Liver (tissue), 9 donors: ENCODE measurements around the gene PITPNC1. TPM values are rescaled to one million over a fixed set of nuclear protein-coding genes. Genes with fewer than 3 reads are reported as not detected.

Source experiments
- DNase-seq: peaks from one replicate; pipeline ENCODE4 v3.0.0-alpha.2; 2017; ENCODE audit warnings: low spot score
- H3K27ac ChIP-seq, 2 donors: one replicate each; pipeline ENCODE4 v1.7.0; 2013; ENCODE audit warnings: inconsistent platforms in 2 of 2, low read length in 2 of 2, control low read depth in 1 of 2, low read depth in 1 of 2, mild to moderate bottlenecking in 1 of 2
- H3K27me3 ChIP-seq, 4 donors: one replicate each; pipeline versions ENCODE4 v1.6.1 to v1.7.0; 2013; ENCODE audit warnings: low read length in 3 of 4, inconsistent platforms in 1 of 4, mild to moderate bottlenecking in 1 of 4, moderate library complexity in 1 of 4; ENCODE audit not compliant: control insufficient read depth in 4 of 4, insufficient read depth in 4 of 4
- H3K36me3 ChIP-seq, 4 donors: one replicate each; pipeline versions ENCODE4 v1.6.1 to v1.7.0; 2013; ENCODE audit warnings: low read length in 3 of 4, mild to moderate bottlenecking in 3 of 4, low read depth in 1 of 4, moderate library complexity in 1 of 4; ENCODE audit not compliant: control insufficient read depth in 4 of 4, insufficient read depth in 3 of 4
- H3K4me1 ChIP-seq, 4 donors: one replicate each; pipeline versions ENCODE4 v1.6.1 to v1.7.0; 2013; ENCODE audit warnings: low read length in 3 of 4, mild to moderate bottlenecking in 3 of 4, moderate library complexity in 1 of 4; ENCODE audit not compliant: control insufficient read depth in 4 of 4, insufficient read depth in 4 of 4
- H3K4me3 ChIP-seq, 3 donors: one replicate each; pipeline versions ENCODE4 v1.6.1 to v1.7.0; 2013; ENCODE audit warnings: low read length in 3 of 3, control low read depth in 1 of 3, low read depth in 1 of 3, mild to moderate bottlenecking in 1 of 3
- H3K9ac ChIP-seq, 2 donors: one replicate each; pipeline ENCODE4 v1.7.0; 2013; ENCODE audit warnings: low read length in 2 of 2, mild to moderate bottlenecking in 2 of 2, moderate library complexity in 2 of 2, control low read depth in 1 of 2, low read depth in 1 of 2
- H3K9me3 ChIP-seq, 4 donors: one replicate each; pipeline versions ENCODE4 v1.6.1 to v1.7.0; 2013; ENCODE audit warnings: low read length in 3 of 4; ENCODE audit not compliant: control insufficient read depth in 4 of 4
- ATF3 ChIP-seq: IDR thresholded peaks from 2 replicates; pipeline ENCODE4 v1.6.1; 2016; ENCODE audit warnings: antibody characterized with exemption
- EGR1 ChIP-seq, 2 donors: IDR thresholded peaks; 2 replicates each; pipeline ENCODE4 v1.6.1; 2016 to 2018; ENCODE audit warnings: antibody characterized with exemption in 2 of 2, low read depth in 2 of 2
- FOXA1 ChIP-seq: IDR thresholded peaks from 2 replicates; pipeline ENCODE4 v1.6.1; 2016; ENCODE audit warnings: antibody characterized with exemption
- FOXA2 ChIP-seq: IDR thresholded peaks from 2 replicates; pipeline ENCODE4 v1.6.1; 2016; ENCODE audit warnings: antibody characterized with exemption
- GABPA ChIP-seq, 2 donors: IDR thresholded peaks in 1 of 2; conservative IDR thresholded peaks in 1 of 2; 2 replicates each; pipeline ENCODE4 v1.6.1; 2016; ENCODE audit warnings: antibody characterized with exemption in 2 of 2, mild to moderate bottlenecking in 1 of 2, moderate library complexity in 1 of 2
- HNF4A ChIP-seq, 2 donors: conservative IDR thresholded peaks; 2 replicates each; pipeline ENCODE4 v1.6.1; 2016; ENCODE audit warnings: antibody characterized with exemption in 2 of 2, mild to moderate bottlenecking in 2 of 2
- HNF4G ChIP-seq: IDR thresholded peaks from 2 replicates; pipeline ENCODE4 v1.6.1; 2016; ENCODE audit warnings: antibody characterized with exemption
- JUND ChIP-seq, 2 donors: IDR thresholded peaks; 2 replicates each; pipeline ENCODE4 v1.6.1; 2016; ENCODE audit warnings: antibody characterized with exemption in 2 of 2
- NR2F2 ChIP-seq: IDR thresholded peaks from 2 replicates; pipeline ENCODE4 v1.6.1; 2016; ENCODE audit warnings: antibody characterized with exemption
- RAD21 ChIP-seq, 2 donors: IDR thresholded peaks; 2 replicates each; pipeline ENCODE4 v1.6.1; 2016; ENCODE audit warnings: antibody characterized with exemption in 2 of 2, mild to moderate bottlenecking in 2 of 2
- RXRA ChIP-seq, 2 donors: IDR thresholded peaks; 2 replicates each; pipeline ENCODE4 v1.6.1; 2017 to 2018; ENCODE audit warnings: antibody characterized with exemption in 2 of 2, mild to moderate bottlenecking in 1 of 2
- SP1 ChIP-seq: IDR thresholded peaks from 2 replicates; pipeline ENCODE4 v1.6.1; 2018; ENCODE audit warnings: antibody characterized with exemption, mild to moderate bottlenecking
- ZBTB33 ChIP-seq: IDR thresholded peaks from 2 replicates; pipeline ENCODE4 v1.6.1; 2016; ENCODE audit warnings: antibody characterized with exemption
- WGBS: extraction: QIAGEN DNeasy Blood & Tissue Kit; methylation state at CpG from one replicate; pipeline ENCODE4 v1.1.7; 2013; 5-methylcytosine and 5-hydroxymethylcytosine counted together
- polyA plus RNA-seq, 2 donors: library from polyadenylated mRNA; stranded (reverse) in 1 of 2; unstranded in 1 of 2; fragments of 200-250 nt in 1 of 2; fragments of >200 nt in 1 of 2; fragmentation: Nextera tagmentation in 1 of 2; extraction: Ambion mirVana in 1 of 2; gene quantifications; one replicate each; pipeline versions ENCODE4 v1.2.1 to v1.2.3, GENCODE V29; 2013 to 2015
- total RNA-seq, 2 donors: library from RNA; depleted of rRNA; stranded (reverse); fragments of >200 nt; gene quantifications; one replicate each; pipeline ENCODE4 v1.2.3, GENCODE V29; 2014
- TF ChIP-seq, protein P1 (sequence below): fragments of 150-350 bp; IDR thresholded peaks from 2 replicates; pipeline ENCODE4 v1.5.1; 2017; ENCODE audit warnings: improper control_type of control experiment, low read depth, low read length; ENCODE audit not compliant: missing input control
- TF ChIP-seq, protein P2 (sequence below): IDR thresholded peaks from 2 replicates; pipeline ENCODE4 v1.6.1; 2016; ENCODE audit warnings: antibody characterized with exemption, mild to moderate bottlenecking
- TF ChIP-seq, protein P3 (sequence below): IDR thresholded peaks from 2 replicates; pipeline ENCODE4 v1.6.1; 2016; ENCODE audit warnings: antibody characterized with exemption
- donor health status: healthy.
- donor health status: healthy.
- donor health status: healthy.
- donor health status: healthy.
- donor health status: healthy.

The PITPNC1 gene
- total and polyA plus RNA-seq, 4 donors, result 2.3 to 10.2 (median 5.7) TPM

DNA sequence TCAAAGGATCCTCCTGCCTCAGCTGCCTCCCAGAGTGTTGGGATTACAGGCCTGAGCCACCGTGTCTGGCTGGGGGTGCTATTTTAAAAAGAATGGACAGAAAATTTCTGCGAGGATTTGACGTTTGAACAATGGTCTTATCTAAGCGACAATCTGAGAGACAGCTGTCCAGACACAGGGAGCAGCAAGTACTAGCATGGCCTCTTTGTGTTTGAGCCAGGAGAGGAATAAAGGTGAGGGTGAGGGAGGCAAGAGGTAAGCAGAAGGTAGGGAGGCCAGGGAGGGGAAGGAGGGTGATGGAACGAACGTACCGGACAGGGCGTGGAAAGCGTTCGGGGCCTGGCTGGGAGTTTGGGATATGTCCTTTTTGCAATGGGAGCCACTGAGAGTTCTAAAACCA lies 59.2 kb downstream of the PITPNC1 start:
- 92% methylated on average over 10 of the region's 10 CpGs for WGBS
- Histone ChIP-seq H3K9me3 (no peaks in the 10 kb centered on the region), H3K4me3 (no peak overlapping the region), H3K9ac (no peak overlapping the region), H3K27me3 (no peaks in the 10 kb centered on the region), H3K27ac (no peak overlapping the region), H3K36me3 (no peaks in the 10 kb centered on the region), H3K4me1 (no peaks in the 10 kb centered on the region)
- TF ChIP-seq FOXA1 (no peak), HNF4A (conservative IDR thresholded peaks at IDR 0.05) (no peak), RAD21 (IDR thresholded peaks at IDR 0.05) (no peak), SP1 (no peak), FOXA2 (no peak), ZBTB33 (no peak), RXRA (IDR thresholded peaks at IDR 0.05) (no peak)
- TF ChIP-seq, protein P1, sequence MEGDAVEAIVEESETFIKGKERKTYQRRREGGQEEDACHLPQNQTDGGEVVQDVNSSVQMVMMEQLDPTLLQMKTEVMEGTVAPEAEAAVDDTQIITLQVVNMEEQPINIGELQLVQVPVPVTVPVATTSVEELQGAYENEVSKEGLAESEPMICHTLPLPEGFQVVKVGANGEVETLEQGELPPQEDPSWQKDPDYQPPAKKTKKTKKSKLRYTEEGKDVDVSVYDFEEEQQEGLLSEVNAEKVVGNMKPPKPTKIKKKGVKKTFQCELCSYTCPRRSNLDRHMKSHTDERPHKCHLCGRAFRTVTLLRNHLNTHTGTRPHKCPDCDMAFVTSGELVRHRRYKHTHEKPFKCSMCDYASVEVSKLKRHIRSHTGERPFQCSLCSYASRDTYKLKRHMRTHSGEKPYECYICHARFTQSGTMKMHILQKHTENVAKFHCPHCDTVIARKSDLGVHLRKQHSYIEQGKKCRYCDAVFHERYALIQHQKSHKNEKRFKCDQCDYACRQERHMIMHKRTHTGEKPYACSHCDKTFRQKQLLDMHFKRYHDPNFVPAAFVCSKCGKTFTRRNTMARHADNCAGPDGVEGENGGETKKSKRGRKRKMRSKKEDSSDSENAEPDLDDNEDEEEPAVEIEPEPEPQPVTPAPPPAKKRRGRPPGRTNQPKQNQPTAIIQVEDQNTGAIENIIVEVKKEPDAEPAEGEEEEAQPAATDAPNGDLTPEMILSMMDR, result no peak
- TF ChIP-seq, protein P2, sequence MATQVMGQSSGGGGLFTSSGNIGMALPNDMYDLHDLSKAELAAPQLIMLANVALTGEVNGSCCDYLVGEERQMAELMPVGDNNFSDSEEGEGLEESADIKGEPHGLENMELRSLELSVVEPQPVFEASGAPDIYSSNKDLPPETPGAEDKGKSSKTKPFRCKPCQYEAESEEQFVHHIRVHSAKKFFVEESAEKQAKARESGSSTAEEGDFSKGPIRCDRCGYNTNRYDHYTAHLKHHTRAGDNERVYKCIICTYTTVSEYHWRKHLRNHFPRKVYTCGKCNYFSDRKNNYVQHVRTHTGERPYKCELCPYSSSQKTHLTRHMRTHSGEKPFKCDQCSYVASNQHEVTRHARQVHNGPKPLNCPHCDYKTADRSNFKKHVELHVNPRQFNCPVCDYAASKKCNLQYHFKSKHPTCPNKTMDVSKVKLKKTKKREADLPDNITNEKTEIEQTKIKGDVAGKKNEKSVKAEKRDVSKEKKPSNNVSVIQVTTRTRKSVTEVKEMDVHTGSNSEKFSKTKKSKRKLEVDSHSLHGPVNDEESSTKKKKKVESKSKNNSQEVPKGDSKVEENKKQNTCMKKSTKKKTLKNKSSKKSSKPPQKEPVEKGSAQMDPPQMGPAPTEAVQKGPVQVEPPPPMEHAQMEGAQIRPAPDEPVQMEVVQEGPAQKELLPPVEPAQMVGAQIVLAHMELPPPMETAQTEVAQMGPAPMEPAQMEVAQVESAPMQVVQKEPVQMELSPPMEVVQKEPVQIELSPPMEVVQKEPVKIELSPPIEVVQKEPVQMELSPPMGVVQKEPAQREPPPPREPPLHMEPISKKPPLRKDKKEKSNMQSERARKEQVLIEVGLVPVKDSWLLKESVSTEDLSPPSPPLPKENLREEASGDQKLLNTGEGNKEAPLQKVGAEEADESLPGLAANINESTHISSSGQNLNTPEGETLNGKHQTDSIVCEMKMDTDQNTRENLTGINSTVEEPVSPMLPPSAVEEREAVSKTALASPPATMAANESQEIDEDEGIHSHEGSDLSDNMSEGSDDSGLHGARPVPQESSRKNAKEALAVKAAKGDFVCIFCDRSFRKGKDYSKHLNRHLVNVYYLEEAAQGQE, result no peak
- no peak for DNase-seq

DNA sequence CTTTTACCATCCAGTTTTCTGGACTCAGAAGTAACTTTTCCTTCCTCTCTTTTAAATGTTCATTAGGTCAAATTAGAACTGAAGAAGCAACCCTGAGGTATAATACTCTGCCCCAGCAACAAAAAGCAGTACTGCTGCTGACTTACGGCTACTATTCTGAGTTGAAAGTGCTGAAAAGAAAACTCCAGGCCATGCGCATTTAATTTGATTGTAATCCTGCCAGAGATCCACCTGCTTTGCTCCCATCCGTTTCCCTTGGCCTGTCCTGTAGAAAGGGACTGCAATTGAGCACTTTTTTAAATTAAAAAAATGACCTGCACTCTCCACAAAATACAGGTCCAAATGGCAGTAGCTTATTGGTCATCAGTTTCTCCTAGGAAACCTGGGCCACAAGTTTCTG lies 61.6 kb downstream of the PITPNC1 start:
- Histone ChIP-seq H3K36me3 (no peaks in the 10 kb centered on the region), H3K4me1 (peaks cover 0 to 5% (median 0%) of the 10 kb centered on the region in 4 donors), H3K9ac (no peak overlapping the region), H3K9me3 (no peaks in the 10 kb centered on the region), H3K4me3 (no peak overlapping the region), H3K27me3 (no peaks in the 10 kb centered on the region), H3K27ac (no peak overlapping the region)
- DNase-seq, result no peak
- WGBS, result 95% methylated on average over 3 of the region's 3 CpGs
- TF ChIP-seq, protein P3, sequence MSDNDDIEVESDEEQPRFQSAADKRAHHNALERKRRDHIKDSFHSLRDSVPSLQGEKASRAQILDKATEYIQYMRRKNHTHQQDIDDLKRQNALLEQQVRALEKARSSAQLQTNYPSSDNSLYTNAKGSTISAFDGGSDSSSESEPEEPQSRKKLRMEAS, result no peak
- TF ChIP-seq HNF4A (conservative IDR thresholded peaks at IDR 0.05) (no peak), JUND (IDR thresholded peaks at IDR 0.05) (no peak), FOXA1 (no peak), ATF3 (no peak), RXRA (IDR thresholded peaks at IDR 0.05) (no peak), NR2F2 (no peak), GABPA (IDR thresholded peaks at IDR 0.05 in 1 of 2, conservative IDR thresholded peaks at IDR 0.05 in 1 of 2) (no peak), ZBTB33 (no peak), SP1 (no peak), RAD21 (IDR thresholded peaks at IDR 0.05) (no peak), HNF4G (no peak), EGR1 (IDR thresholded peaks at IDR 0.05; ENCODE audit: low read depth in 2 of 2) (no peak)
- TF ChIP-seq, protein P2, result no peak
